Upper lobe of left lung (tissue), 6 donors: ENCODE data around the gene PTPRN2. TPM values are rescaled to one million over a fixed set of nuclear protein-coding genes. Genes with fewer than 3 reads are reported as not detected.

ENCODE experiments used
- ATAC-seq, 2 donors: fragments of 200-7000 bp; cut with Tn5 transposase; one replicate each; pipeline ENCODE4 v1.9.1; 2022; ENCODE audit warnings: mild to moderate bottlenecking in 2 of 2, moderate library complexity in 2 of 2; ENCODE audit not compliant: low FRiP score in 2 of 2
- DNase-seq, 2 donors: peaks; one replicate each; pipeline ENCODE4 v3.0.0-alpha.2; 2019 to 2020
- H3K27ac ChIP-seq, 4 donors: fragments of 200-600 bp; sonication (generic); one replicate each; pipeline ENCODE4 v1.5.1; 2016 to 2019
- H3K27me3 ChIP-seq, 4 donors: fragments of 200-600 bp; sonication (generic); one replicate each; pipeline ENCODE4 v1.5.1; 2017 to 2019
- H3K36me3 ChIP-seq, 4 donors: fragments of 200-600 bp; sonication (generic); one replicate each; pipeline ENCODE4 v1.5.1; 2016 to 2019
- H3K4me1 ChIP-seq, 4 donors: fragments of 200-600 bp; sonication (generic); one replicate each; pipeline ENCODE4 v1.5.1; 2018 to 2019
- H3K4me3 ChIP-seq, 4 donors: fragments of 200-600 bp; sonication (generic); one replicate each; pipeline ENCODE4 v1.5.1; 2017 to 2019; ENCODE audit warnings: mild to moderate bottlenecking in 2 of 4, moderate library complexity in 1 of 4
- H3K9me3 ChIP-seq, 4 donors: fragments of 200-600 bp; sonication (generic); one replicate each; pipeline ENCODE4 v1.5.1; 2018 to 2019
- EP300 ChIP-seq, 4 donors: sonication (generic); formaldehyde crosslinking; IDR thresholded peaks; one replicate each; pipeline ENCODE4 v1.5.1; 2017; ENCODE audit warnings: antibody characterized with exemption in 4 of 4, control low read depth in 2 of 4
- POLR2A ChIP-seq, 4 donors: fragments of 450-650 bp; IDR thresholded peaks; one replicate each; pipeline ENCODE4 v1.5.1; 2016 to 2017; ENCODE audit warnings: antibody characterized with exemption in 4 of 4, mild to moderate bottlenecking in 2 of 4
- POLR2AphosphoS5 ChIP-seq, 2 donors: sonication (generic); formaldehyde crosslinking; IDR thresholded peaks; one replicate each; pipeline ENCODE4 v1.5.1; 2017; ENCODE audit warnings: antibody characterized with exemption in 2 of 2
- WGBS, 2 donors: methylation state at CpG; one replicate each; pipeline ENCODE4 v1.1.5; 2017 to 2018; 5-methylcytosine and 5-hydroxymethylcytosine counted together
- total RNA-seq, 6 donors: library from RNA; depleted of rRNA in 4 of 6; stranded (reverse); fragments of >200 nt in 4 of 6; gene quantifications; one replicate each; pipeline versions ENCODE4 v1.1.0 to v1.2.1, GENCODE V29; 2016 to 2021
- TF ChIP-seq, protein P1 (sequence below), 6 experiments: fragments of 450-650 bp in 4 of 6; fragments of 200-600 bp in 2 of 6; sonication (generic) in 2 of 6; IDR thresholded peaks; one replicate each; pipeline ENCODE4 v1.5.1; 2016 to 2019; ENCODE audit warnings: antibody characterized with exemption in 6 of 6
- donor health status: DM: no; HTN: no; CAD: no; lungs with moderate emphysema.
- donor health status: DM: no; HTN: yes; CAD: no; lungs with severe emphysema.

The PTPRN2 gene
- total RNA-seq, 6 donors from 2014 or later, result 3.3 to 7.9 (median 5.2) TPM

DNA sequence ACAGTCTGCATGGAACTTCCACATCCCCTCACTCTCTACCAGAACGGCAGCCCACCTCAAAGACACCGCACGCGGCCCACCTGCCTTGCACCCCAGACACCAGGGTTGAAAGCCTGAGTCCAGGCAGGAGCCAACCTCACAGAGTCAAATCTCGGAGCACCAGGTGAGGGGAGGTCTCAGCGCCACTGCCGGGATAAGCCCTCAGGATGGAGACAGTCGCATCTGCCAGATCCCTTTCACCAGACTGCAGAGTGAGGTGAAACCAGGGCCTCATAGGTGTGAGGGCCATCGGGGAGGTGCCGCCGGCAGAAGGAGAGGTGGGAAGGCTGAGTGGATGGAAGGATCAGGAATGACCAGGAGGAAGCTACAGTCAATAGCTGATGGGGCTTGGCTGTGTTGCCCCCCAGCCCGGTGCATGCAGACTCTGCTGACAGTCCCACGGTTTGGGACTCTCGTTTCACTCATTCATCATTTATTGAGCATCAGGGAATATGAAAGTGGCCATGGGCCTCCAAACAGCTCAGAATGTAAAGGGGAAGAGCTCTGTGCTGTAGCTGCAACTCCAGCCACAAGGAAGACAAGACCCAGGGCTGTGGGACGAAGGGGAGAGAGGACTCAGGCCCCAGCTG, 315.0 kb downstream of the PTPRN2 start:
- 87 to 92% methylated on average over 12 to 15 of the region's 15 CpGs for WGBS, 2 donors
- no peak overlapping the region for H3K27ac ChIP-seq
- no peaks in the 10 kb centered on the region for H3K9me3 ChIP-seq
- no peaks in the 10 kb centered on the region for H3K4me1 ChIP-seq
- no peaks in the 10 kb centered on the region for H3K36me3 ChIP-seq
- TF ChIP-seq POLR2A (IDR thresholded peaks at IDR 0.05) (no peak), POLR2AphosphoS5 (IDR thresholded peaks at IDR 0.05) (no peak), EP300 (IDR thresholded peaks at IDR 0.05) (no peak)
- TF ChIP-seq, protein P1, sequence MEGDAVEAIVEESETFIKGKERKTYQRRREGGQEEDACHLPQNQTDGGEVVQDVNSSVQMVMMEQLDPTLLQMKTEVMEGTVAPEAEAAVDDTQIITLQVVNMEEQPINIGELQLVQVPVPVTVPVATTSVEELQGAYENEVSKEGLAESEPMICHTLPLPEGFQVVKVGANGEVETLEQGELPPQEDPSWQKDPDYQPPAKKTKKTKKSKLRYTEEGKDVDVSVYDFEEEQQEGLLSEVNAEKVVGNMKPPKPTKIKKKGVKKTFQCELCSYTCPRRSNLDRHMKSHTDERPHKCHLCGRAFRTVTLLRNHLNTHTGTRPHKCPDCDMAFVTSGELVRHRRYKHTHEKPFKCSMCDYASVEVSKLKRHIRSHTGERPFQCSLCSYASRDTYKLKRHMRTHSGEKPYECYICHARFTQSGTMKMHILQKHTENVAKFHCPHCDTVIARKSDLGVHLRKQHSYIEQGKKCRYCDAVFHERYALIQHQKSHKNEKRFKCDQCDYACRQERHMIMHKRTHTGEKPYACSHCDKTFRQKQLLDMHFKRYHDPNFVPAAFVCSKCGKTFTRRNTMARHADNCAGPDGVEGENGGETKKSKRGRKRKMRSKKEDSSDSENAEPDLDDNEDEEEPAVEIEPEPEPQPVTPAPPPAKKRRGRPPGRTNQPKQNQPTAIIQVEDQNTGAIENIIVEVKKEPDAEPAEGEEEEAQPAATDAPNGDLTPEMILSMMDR (IDR thresholded peaks at IDR 0.05), result no peak
- no peaks in the 10 kb centered on the region for H3K27me3 ChIP-seq
- no peak for ATAC-seq
- DNase-seq, result no peak
- H3K4me3 ChIP-seq, result no peak overlapping the region

DNA sequence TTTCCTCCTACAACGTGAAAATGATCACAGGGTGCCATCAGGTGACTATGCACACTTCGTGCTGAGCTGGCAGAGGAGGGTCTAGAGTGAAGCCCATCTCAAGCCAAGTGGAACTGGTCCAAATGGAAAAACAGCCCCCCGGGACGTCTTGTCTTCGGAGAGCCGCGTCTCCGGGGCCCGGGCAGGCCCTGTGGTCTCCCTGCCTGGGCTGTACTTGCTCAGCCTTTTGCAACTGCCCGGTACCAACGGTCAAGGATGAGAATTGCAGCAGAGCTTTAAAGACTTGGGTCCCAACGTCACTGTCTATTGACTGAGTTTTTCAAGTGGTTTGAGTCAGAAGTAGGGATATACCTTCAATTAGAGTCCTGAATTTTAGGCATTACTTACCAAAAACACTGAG, 315.5 kb downstream of the PTPRN2 start:
- TF ChIP-seq, protein P1 (IDR thresholded peaks at IDR 0.05), result no peak
- TF ChIP-seq EP300 (IDR thresholded peaks at IDR 0.05) (no peak), POLR2AphosphoS5 (IDR thresholded peaks at IDR 0.05) (no peak), POLR2A (IDR thresholded peaks at IDR 0.05) (no peak)
- Histone ChIP-seq H3K27me3 (no peaks in the 10 kb centered on the region), H3K4me3 (no peak overlapping the region), H3K9me3 (no peaks in the 10 kb centered on the region), H3K27ac (no peak overlapping the region), H3K36me3 (no peaks in the 10 kb centered on the region), H3K4me1 (no peaks in the 10 kb centered on the region)
- ATAC-seq, result no peak
- DNase-seq, result no peak
- WGBS, 2 donors, result 84 to 88% methylated on average over 5 to 12 of the region's 12 CpGs

- 78 to 81% methylated on average over 8 to 11 of the region's 11 CpGs for WGBS, 2 donors
- DNase-seq (no peak), ATAC-seq (no peak)
- Histone ChIP-seq H3K9me3 (no peaks in the 10 kb centered on the region), H3K36me3 (no peaks in the 10 kb centered on the region), H3K4me3 (no peak overlapping the region), H3K27ac (no peak overlapping the region), H3K4me1 (no peaks in the 10 kb centered on the region), H3K27me3 (no peaks in the 10 kb centered on the region)
- TF ChIP-seq, protein P1 (IDR thresholded peaks at IDR 0.05), result no peak
- TF ChIP-seq EP300 (IDR thresholded peaks at IDR 0.05) (no peak), POLR2AphosphoS5 (IDR thresholded peaks at IDR 0.05) (no peak)
Measured at GRCh38 chr7:158271646-158272045, 316.0 kb downstream of the PTPRN2 start.

GRCh38 chr7:158270856-158271413, 316.7 kb downstream of the PTPRN2 start:
- ATAC-seq, result no peak
- no peak for DNase-seq

More at GRCh38 chr7:158270856-158271413, 316.7 kb downstream of the PTPRN2 start:
- WGBS, 2 donors, result 86 to 96% methylated on average over 4 to 6 of the region's 9 CpGs
- Histone ChIP-seq H3K27ac (no peak overlapping the region), H3K4me3 (no peak overlapping the region), H3K9me3 (no peaks in the 10 kb centered on the region), H3K27me3 (no peaks in the 10 kb centered on the region), H3K4me1 (no peaks in the 10 kb centered on the region), H3K36me3 (no peaks in the 10 kb centered on the region)
- TF ChIP-seq, protein P1 (IDR thresholded peaks at IDR 0.05), result no peak
- TF ChIP-seq POLR2A (IDR thresholded peaks at IDR 0.05) (no peak), EP300 (IDR thresholded peaks at IDR 0.05) (no peak), POLR2AphosphoS5 (IDR thresholded peaks at IDR 0.05) (no peak)
